SKM-1 treated with dmso at 0.1 percent for 144 hours (cell line): ENCODE data around the gene FAM124B.
"Not testable (repeated sequence)": the region's sequence is repeated elsewhere in the genome, so short reads cannot be mapped to it uniquely, and the experiment has no call there.

Source experiments
- DNase-seq: peaks from one replicate; lab custom pipeline; 2025; ENCODE audit not compliant: unreplicated experiment; lab: John Stamatoyannopoulos, UW

Gene FAM124B

DNA sequence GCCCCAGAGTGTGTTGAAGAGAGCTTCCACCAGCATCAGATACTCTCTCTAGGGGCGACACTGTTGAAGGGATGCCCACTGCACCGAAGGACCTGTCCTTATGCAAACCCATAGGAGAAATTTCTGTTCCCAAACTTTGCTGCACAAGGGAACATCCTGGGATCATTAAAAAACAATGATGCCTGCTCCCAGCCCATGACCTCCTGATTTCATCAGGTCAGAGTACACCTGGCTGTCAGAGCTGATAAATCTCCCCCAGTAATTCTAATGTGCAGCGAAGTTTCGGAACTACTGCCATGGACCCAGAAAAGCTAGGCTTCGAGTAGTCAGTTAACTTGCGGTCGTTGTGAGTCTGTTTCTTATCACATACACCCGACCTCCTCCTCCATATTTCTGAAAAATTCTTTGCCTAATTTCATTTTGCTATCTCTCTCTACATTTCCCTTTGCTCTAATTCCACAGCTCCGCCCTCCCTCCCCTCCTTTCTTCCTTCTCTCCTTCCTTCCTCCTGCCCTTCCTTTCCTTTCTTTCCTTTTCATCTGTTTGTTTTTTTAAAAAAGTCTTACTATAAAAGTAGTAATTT, 18.8 kb downstream of the FAM124B start:
- DNase-seq = no peak

DNA sequence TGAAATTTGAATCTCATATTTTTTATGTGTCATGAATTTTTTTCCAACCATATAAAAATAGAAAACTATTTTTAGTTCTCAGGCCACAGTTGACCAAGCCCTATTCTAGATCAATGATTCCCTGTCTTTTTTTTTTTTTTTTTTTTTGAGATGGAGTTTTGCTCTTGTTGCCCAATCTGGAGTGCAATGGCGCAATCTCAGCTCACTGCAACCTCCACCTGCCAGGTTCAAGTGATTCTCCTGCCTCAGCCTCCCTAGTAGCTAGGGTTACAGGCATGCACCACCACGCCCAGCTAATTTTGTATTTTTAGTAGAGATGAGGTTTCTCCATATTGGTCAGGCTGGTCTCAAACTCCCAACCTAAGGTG, 19.6 kb downstream of the FAM124B start:
- not testable (repeated sequence) for DNase-seq

GRCh38 chr2:224381521-224382279, 20.2 kb downstream of the FAM124B start:
- DNase-seq = no peak

GRCh38 chr2:224379986-224380385, 21.9 kb downstream of the FAM124B start:
- DNase-seq = no peak

DNA sequence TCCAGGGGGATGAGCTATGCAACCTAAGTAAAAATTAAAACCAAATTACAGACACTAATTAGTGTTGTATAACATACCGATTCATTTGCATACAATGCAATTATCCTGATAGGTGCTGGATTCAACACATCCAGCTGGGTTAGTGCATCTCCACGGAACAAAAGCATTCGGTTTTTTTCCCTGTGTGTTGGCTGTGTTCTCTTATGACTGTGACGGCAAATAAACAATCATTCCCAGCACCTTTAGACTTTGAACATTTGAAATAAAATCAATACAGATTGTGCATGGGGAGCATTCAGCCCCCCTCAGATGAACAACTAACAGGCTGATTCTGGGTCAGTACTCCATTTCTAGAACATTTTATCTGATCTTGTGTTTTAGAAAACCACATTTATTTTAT, 22.7 kb downstream of the FAM124B start:
- no peak for DNase-seq

DNA sequence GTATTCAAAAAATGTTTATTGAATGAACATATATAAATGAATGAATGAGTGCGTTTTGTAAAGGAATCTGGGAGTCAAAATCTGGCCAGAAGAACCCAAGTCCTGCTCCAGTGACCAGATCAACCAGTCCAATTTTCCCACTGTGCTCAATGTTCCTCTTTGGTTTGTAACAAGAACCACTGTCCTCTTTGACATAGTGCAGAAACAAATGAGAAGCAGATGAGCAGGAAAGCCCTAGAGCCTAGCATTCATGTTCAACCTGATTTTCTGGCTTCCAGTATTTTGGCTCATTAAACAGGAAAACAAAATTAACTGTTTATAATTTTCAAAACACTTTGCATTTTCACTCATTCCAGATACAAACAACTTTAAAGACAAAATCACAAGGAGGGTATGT, 23.2 kb downstream of the FAM124B start:
- no peak for DNase-seq

GRCh38 chr2:224377751-224378700, 23.9 kb downstream of the FAM124B start:
- peak; percentile 58 for DNase-seq

DNA sequence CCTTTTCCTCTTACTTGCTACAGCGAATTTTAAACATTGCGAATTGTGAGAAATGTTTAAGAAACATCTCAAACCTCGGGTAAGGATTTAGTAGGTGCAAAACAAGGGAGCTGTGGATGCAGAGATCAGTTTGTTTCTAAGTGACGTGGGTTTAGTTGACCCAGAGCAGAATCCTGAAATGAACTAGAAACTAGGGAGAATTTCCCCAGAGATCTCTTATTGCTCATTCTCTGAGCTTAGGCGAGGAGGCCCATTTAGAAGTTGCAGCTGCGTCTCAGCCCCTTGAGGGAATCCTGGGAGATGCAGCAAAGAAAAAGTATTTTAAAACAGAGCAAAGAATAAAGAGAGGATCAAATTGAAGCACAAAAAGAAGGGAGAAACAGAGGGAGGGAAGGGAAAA, 29.3 kb downstream of the FAM124B start:
- DNase-seq = no peak

- DNase-seq = peak; percentile 51
Observed at GRCh38 chr2:224369028-224369632, 32.8 kb downstream of the FAM124B start.

DNA sequence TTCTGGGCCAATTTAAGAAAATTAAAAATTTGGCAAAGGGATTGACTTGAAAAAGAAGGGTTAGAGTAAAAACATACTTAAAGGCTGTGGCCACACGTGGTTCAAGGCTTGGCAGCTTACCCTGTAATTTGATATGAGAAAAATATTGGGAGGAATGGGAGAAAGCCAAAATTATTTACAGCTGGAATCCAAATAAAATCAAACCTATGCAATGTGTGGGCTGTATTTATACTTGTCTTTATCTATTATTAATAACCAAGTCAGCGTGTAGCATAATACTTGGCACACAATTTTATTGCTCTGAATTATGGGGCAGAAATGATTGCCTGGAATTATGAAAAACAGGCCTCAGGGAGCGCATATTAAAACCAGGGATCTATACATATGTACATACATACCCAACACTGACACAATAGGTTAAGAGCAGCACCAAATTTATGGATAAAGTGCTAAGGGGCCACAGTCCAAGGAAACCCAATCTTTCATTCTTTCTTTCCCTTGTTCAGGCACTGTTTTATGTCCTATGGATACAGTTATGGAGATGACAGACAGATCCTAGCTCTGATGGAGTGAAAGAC, 35.6 kb downstream of the FAM124B start:
- DNase-seq = no peak

DNA sequence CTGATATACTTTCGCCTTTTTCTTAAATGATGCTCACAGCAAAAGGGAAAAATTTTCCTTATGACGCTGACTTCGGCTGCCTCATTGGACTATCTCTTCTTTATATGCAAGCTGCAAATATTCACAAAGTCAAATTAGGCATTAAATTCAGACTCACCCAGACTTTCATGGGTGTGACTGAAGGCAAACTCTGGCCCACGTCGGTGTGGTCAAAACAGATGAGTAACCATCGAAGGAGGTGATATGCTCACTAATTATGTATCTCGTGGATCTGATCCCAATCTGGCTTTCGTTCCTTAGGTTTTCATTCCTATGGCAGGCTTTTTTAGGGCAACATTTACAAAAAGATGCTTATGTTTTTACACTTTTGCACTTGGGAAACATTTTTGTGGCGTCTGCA, 36.6 kb downstream of the FAM124B start:
- no peak for DNase-seq

- no peak for DNase-seq
Observed at GRCh38 chr2:224363281-224363680, 38.6 kb downstream of the FAM124B start.

DNA sequence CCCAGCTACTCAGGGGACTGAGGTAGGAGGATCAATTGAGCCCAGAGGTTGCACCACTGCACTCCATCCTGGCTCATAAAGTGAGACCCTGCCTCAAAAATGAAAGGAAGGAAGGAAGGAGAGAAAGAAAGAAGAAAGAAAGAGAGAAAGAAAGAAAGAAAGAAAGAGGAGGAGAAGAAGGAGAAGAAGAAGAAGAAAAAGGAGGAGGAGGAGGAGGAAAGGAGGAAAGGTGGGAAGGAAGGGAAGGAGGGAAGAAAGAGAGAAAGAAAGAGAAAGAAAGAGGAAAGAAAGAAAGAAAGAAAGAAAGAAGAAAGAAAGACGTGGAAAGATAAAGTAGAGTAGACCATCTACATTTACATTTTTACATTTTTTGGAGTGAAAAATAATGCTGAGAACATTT, 39.8 kb downstream of the FAM124B start:
- DNase-seq = no peak

- DNase-seq = no peak
Observed at GRCh38 chr2:224360801-224361251, 41.1 kb downstream of the FAM124B start.

DNA sequence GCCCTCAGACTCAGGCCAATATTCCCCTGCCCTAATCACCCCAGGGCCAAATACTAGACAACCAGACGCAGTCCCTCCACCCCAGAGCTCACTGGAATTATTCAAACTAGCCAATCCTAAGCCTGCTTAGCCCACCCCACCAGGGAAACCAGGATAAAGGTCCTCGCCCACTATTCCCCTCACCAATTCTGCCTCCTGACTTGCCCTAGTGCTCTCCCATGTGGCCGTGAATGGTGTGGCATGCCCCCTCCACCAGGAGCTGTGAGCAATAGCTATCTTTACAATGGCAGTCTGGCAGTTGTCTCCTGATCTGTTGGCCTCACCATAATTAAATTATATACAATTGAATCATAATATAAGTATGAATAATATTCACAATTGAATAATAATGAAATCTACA, 42.3 kb downstream of the FAM124B start:
- DNase-seq = no peak

GRCh38 chr2:224357098-224357901, 44.6 kb downstream of the FAM124B start:
- DNase-seq = peak; percentile 57

GRCh38 chr2:224354632-224355211, 47.2 kb downstream of the FAM124B start:
- DNase-seq = no peak

- DNase-seq = no peak
Observed at GRCh38 chr2:224350703-224351102, 51.2 kb downstream of the FAM124B start.

GRCh38 chr2:224349396-224349795, 52.5 kb downstream of the FAM124B start:
- DNase-seq = no peak
